Endothelial cell of umbilical vein (primary cell): ENCODE results near the gene EEF1AKMT4. TPM values are rescaled to one million over a fixed set of nuclear protein-coding genes. Genes with fewer than 3 reads are reported as not detected.

Experiments used
- BruUV-seq: library from RNA; stranded (reverse); fragments of 400-500 nt; replicated peaks from 2 replicates; lab custom pipeline; 2021; lab: Mats Ljungman, UMichigan
- CTCF ChIA-PET: fragments of 300-600, 350-600 bp; sonication (Branson Sonifier 250); formaldehyde crosslinking; loops from one replicate; lab custom pipeline; 2021; ENCODE audit warnings: antibody characterized with exemption, inconsistent platforms; lab: Charles Lee
- POLR2A ChIA-PET: fragments of 300-600, 350-600 bp; sonication (Branson Sonifier 250); formaldehyde crosslinking; loops from one replicate; lab custom pipeline; 2021; ENCODE audit warnings: antibody characterized with exemption, inconsistent platforms; lab: Charles Lee
- DNase-seq: peaks from one replicate; pipeline ENCODE4 v3.0.0-alpha.2; 2011; ENCODE audit warnings: low read depth, low spot score
- FAIRE-seq: peaks from 2 replicates; lab custom pipeline; 2011; peaks lifted over from hg19 to GRCh38; lab: Jason Lieb, UNC
- H2AFZ ChIP-seq: 2 replicates; pipeline ENCODE4 v1.6.0; 2012; ENCODE audit warnings: low read depth, low read length, control low read depth, inconsistent platforms
- H3K27ac ChIP-seq: 2 replicates; pipeline ENCODE4 v1.5.1; 2011; ENCODE audit warnings: low read depth, mild to moderate bottlenecking, control low read depth, low read length, moderate library complexity; ENCODE audit not compliant: insufficient read depth
- H3K27me3 ChIP-seq, 2 experiments: 2 replicates each; pipeline versions ENCODE4 v1.6.0 to v1.6.1; 2011; ENCODE audit warnings: low read length in 2 of 2, mixed read lengths in 1 of 2; ENCODE audit not compliant: control insufficient read depth in 2 of 2, insufficient read depth in 2 of 2
- H3K36me3 ChIP-seq, 2 experiments: 2 replicates in 1 of 2; 3 replicates in 1 of 2; pipeline ENCODE4 v1.5.1; 2011; ENCODE audit warnings: low read length in 2 of 2, mild to moderate bottlenecking in 1 of 2, moderate library complexity in 1 of 2; ENCODE audit not compliant: control insufficient read depth in 2 of 2, insufficient read depth in 2 of 2; ENCODE audit errors: extremely low read depth in 1 of 2
- H3K4me1 ChIP-seq: 3 replicates; pipeline ENCODE4 v1.5.1; 2011; ENCODE audit warnings: mild to moderate bottlenecking, low read length; ENCODE audit not compliant: control insufficient read depth, insufficient read depth; ENCODE audit errors: extremely low read depth
- H3K4me2 ChIP-seq: 2 replicates; pipeline ENCODE4 v1.6.1; 2011; ENCODE audit warnings: low read length, control low read depth, mixed read lengths; ENCODE audit not compliant: insufficient read depth
- H3K4me3 ChIP-seq, 3 experiments: fragments of 200-600 bp in 1 of 3; sonication (generic), shearing (Covaris generic) in 1 of 3; replicated peaks in 1 of 3; 2 replicates each; pipeline ENCODE4 v1.5.1; 2011 to 2016; ENCODE audit warnings: control low read depth in 3 of 3, low read length in 3 of 3, mild to moderate bottlenecking in 2 of 3, inconsistent platforms in 1 of 3, low read depth in 1 of 3, moderate library complexity in 1 of 3; ENCODE audit not compliant: insufficient read depth in 1 of 3
- H3K79me2 ChIP-seq: 2 replicates; pipeline ENCODE4 v1.6.0; 2012; ENCODE audit warnings: low read length, inconsistent platforms; ENCODE audit not compliant: control insufficient read depth, insufficient read depth
- H3K9ac ChIP-seq: replicated peaks from 2 replicates; pipeline ENCODE3; 2011; ENCODE audit warnings: low read length, control low read depth; ENCODE audit not compliant: insufficient read depth; ENCODE audit errors: extremely low read depth
- H3K9me1 ChIP-seq: replicated peaks from 3 replicates; pipeline ENCODE4 v1.6.0; 2011; ENCODE audit warnings: mild to moderate bottlenecking, low read length; ENCODE audit not compliant: control insufficient read depth, insufficient read depth; ENCODE audit errors: extremely low read depth
- H3K9me3 ChIP-seq: replicated peaks from 2 replicates; pipeline ENCODE4 v1.5.1; 2012; ENCODE audit warnings: low read length, inconsistent platforms; ENCODE audit not compliant: control insufficient read depth, insufficient read depth
- H4K20me1 ChIP-seq: replicated peaks from 2 replicates; pipeline ENCODE3; 2011; ENCODE audit warnings: mild to moderate bottlenecking, low read length; ENCODE audit not compliant: control insufficient read depth, insufficient read depth; ENCODE audit errors: extremely low read depth
- EZH2 ChIP-seq: IDR thresholded peaks from 2 replicates; pipeline ENCODE4 v1.6.1; 2012; ENCODE audit warnings: borderline replicate concordance, low read depth, mild to moderate bottlenecking, moderate library complexity, low read length, inconsistent platforms; ENCODE audit not compliant: severe bottlenecking
- FOS ChIP-seq: IDR thresholded peaks from 2 replicates; pipeline ENCODE4 v1.6.1; 2011; ENCODE audit warnings: mild to moderate bottlenecking, low read length, moderate library complexity, borderline replicate concordance; ENCODE audit not compliant: insufficient read depth
- GATA2 ChIP-seq: IDR thresholded peaks from 2 replicates; pipeline ENCODE4 v1.7.0; 2011; ENCODE audit warnings: low read depth, mild to moderate bottlenecking, moderate library complexity, mixed read lengths, low read length; ENCODE audit not compliant: insufficient read length, insufficient read depth
- JUN ChIP-seq: IDR thresholded peaks from 2 replicates; pipeline ENCODE4 v1.6.1; 2011; ENCODE audit warnings: borderline replicate concordance, low read depth; ENCODE audit not compliant: insufficient read length, insufficient read depth
- MYC ChIP-seq: IDR thresholded peaks from one replicate; pipeline ENCODE4 v1.6.1; 2011; ENCODE audit warnings: mild to moderate bottlenecking, low read depth, low read length
- POLR2A ChIP-seq: IDR thresholded peaks from 2 replicates; pipeline ENCODE4 v1.6.1; 2012; ENCODE audit warnings: low read depth, mild to moderate bottlenecking, control low read depth, low read length
- POLR2AphosphoS5 ChIP-seq: IDR thresholded peaks from 2 replicates; pipeline ENCODE4 v1.6.1; 2012; ENCODE audit warnings: low read depth, mild to moderate bottlenecking, control low read depth, low read length, moderate library complexity; ENCODE audit not compliant: insufficient read depth
- dilution Hi-C: fragments of 300-500 bp; cut with MboI; formaldehyde crosslinking; loops from one replicate; pipeline ENCODE4 v1.15.0; 2019; ENCODE audit warnings: low sequenced_read_pairs; ENCODE audit not compliant: extremely low pct_ligation_motif_present
- intact Hi-C: fragments of 100-400 bp; cut with micrococcal nuclease; formaldehyde crosslinking; loops from one replicate; pipeline ENCODE4 v1.10.0; 2022
- polyA plus RNA-seq, 4 experiments: library from polyadenylated mRNA; depleted of rRNA in 3 of 4; stranded (reverse) in 3 of 4; unstranded in 1 of 4; fragments of >200 nt; gene quantifications; 2 replicates each; pipeline versions ENCODE4 v1.2.1 to v1.2.3, GENCODE V29; 2011 to 2012; ENCODE audit warnings: missing spikeins in 1 of 4
- total RNA-seq: library from RNA; stranded (reverse); gene quantifications from 2 replicates; pipeline ENCODE4 v1.2.3, GENCODE V29; 2021
- TF ChIP-seq, protein P1 (sequence below): IDR thresholded peaks from 2 replicates; pipeline ENCODE4 v1.6.1; 2011; ENCODE audit not compliant: insufficient read depth, insufficient read length
- TF ChIP-seq, protein P2 (sequence below), 2 donors: IDR thresholded peaks; 1 replicate in 1 of 2; 2 replicates in 1 of 2; pipeline ENCODE4 v1.5.1; 2011; ENCODE audit warnings: low read length in 2 of 2, mild to moderate bottlenecking in 2 of 2, moderate library complexity in 2 of 2, control low read depth in 1 of 2, inconsistent platforms in 1 of 2, low read depth in 1 of 2; ENCODE audit not compliant: insufficient read depth in 1 of 2; ENCODE audit errors: extremely low read depth in 1 of 2

EEF1AKMT4 gene
- total and polyA plus RNA-seq, 2 donors (not counting 3 experiments of a cell fraction or from before 2014, with no cell fraction given), result 3.4 to 8.0 TPM

DNA sequence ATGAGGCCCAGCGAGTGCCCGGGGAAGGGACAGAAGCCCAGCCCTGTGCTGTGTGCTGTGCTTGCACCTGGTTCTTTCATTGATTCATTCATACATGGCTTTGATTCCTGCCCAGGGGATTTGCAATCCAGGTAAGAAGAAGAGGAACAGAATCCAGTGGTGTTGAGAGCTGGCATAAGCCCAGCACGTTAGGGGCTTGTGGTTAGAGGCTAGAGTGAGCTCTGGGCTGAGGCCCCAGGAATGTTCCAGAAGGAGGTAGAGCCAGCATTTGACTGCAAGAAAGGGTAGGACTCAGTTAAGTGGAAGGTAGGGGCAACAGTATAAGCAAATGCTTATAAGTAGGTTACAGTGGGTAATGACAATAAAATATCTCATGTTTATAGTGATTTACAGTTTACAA, 17.8 kb upstream of the EEF1AKMT4 start:
- no TSS peak for BruUV-seq
- Histone ChIP-seq H3K36me3 (no peaks in the 10 kb centered on the region), H3K9ac (no peak overlapping the region), H3K4me3 (no peak overlapping the region), H3K9me3 (no peaks in the 10 kb centered on the region), H3K4me2 (no peak overlapping the region), H3K79me2 (no peaks in the 10 kb centered on the region), H3K27me3 (peaks cover 38 to 48% of the 10 kb centered on the region in 2 experiments), H3K9me1 (no peaks in the 10 kb centered on the region), H2AFZ (no peak overlapping the region), H3K27ac (no peak overlapping the region), H4K20me1 (no peaks in the 10 kb centered on the region), H3K4me1 (peaks cover 4% of the 10 kb centered on the region)
- ChIA-PET POLR2A (interaction anchor here (0.6 kb wide), 1 partner anchor 27 kb away, joined by 4 read pairs; no protein-coding TSS in a partner anchor), CTCF (no interaction called here)
- DNase-seq, result no peak
- dilution Hi-C loops (no loop called here), intact Hi-C loops (no loop called here)
- no peak for TF ChIP-seq MYC
- no peak for TF ChIP-seq JUN
- no peak for TF ChIP-seq EZH2
- TF ChIP-seq GATA2, result no peak
- TF ChIP-seq POLR2A, result no peak
- no peak for TF ChIP-seq POLR2AphosphoS5
- TF ChIP-seq, protein P1, sequence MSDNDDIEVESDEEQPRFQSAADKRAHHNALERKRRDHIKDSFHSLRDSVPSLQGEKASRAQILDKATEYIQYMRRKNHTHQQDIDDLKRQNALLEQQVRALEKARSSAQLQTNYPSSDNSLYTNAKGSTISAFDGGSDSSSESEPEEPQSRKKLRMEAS, result no peak
- TF ChIP-seq FOS, result no peak
- TF ChIP-seq, protein P2, sequence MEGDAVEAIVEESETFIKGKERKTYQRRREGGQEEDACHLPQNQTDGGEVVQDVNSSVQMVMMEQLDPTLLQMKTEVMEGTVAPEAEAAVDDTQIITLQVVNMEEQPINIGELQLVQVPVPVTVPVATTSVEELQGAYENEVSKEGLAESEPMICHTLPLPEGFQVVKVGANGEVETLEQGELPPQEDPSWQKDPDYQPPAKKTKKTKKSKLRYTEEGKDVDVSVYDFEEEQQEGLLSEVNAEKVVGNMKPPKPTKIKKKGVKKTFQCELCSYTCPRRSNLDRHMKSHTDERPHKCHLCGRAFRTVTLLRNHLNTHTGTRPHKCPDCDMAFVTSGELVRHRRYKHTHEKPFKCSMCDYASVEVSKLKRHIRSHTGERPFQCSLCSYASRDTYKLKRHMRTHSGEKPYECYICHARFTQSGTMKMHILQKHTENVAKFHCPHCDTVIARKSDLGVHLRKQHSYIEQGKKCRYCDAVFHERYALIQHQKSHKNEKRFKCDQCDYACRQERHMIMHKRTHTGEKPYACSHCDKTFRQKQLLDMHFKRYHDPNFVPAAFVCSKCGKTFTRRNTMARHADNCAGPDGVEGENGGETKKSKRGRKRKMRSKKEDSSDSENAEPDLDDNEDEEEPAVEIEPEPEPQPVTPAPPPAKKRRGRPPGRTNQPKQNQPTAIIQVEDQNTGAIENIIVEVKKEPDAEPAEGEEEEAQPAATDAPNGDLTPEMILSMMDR (IDR thresholded peaks at IDR 0.05; ENCODE audit: extremely low read depth in 1 of 2, insufficient read depth in 1 of 2, low read depth in 1 of 2, low read length in 2 of 2), result no peak
- no peak for FAIRE-seq
